NK-92 treated with Interleukin-12 subunit alpha and Interleukin-12 subunit beta, amount 100 ng/mL, for 24 hours (cell line): ENCODE measurements around the gene SMCO2.

Source experiments
- DNase-seq: peaks from one replicate; lab custom pipeline; 2025; lab: John Stamatoyannopoulos, UW

SMCO2 gene

DNA sequence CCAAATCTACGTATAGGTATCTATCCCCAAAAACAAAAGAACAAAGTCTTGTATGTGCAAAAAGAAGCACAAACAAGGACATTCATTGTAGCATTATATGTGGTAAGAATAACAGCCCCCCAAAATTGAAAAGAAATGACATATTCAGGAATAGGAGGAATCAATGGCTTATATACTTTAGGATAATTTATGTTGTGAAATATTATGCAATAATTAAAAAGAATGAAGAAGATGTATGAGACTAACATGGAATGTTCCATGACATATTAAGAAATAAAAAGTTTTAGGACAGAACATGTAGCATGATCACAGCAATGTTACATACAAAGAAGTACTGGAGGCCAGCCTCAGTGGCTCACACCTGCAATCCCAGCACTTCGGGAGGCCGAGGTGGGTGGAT, 9.1 kb downstream of the SMCO2 start:
- no peak for DNase-seq

DNA sequence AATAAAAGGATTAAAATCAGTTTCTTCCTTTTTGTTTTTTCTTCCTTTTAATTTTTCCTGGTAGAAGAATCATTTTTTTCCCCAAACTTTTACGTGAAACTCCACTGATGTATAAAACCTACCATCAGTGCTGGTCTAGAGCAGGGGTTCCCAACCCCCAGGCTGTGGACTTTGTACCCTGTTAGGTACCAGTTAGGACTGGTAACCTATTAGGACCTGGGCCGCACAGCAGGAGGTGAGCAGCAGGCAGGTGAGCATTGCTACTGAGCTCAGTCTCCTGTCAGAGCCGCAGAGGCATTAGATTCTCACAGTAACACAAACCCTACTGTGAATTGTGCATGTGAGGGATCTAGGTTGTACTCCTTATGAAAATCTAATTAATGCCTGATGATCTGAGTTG, 10.1 kb downstream of the SMCO2 start:
- no peak for DNase-seq

DNA sequence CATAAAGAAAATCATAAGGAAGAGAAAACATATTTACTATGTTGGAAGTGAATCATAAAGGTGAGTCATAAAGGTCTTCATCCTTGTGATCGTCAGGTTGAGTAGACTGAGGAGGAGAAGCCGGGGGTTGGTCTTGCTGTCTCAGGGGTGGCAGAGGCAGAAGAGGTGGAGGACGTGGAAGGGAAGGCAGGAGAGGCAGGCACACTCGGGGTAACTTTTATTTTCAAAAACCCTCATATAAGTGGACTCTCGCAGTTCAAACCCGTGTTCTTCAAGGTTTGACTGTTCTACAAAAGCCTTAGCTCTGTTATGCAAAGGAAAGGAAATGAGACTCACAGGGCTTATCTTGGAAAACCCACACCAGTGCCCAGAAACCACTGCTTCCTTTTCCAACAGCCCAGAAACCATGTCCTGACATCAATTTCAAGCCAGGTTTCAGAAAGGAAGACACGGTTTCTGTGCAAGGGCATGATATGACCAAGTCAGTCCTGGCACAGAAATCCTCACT, 14.0 kb downstream of the SMCO2 start:
- DNase-seq, result no peak

DNA sequence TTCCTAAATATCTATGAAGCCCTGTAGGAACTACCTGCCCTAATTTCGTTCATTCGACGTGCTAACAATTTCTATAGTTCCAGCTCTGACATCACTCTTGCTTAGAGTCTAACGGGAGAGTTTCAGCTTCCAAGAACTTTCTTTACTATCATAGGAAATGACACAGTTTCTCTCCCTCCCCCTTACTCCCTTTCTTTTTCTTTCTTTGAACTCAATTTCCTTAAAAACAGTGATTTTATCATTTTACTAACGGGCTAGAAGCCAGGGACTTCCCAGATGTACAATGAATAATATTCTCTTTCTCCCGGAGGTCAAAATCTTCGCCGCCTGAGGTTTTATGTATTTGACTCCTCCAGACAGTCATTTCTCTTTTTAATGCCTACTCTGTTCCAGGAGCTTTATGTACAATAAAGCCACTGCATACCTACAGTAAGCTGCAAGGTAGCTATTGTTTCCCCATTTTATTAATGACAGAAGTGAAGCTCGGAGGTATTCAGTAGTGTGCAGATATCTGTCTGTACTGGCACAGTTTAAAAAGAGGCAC, 15.7 kb downstream of the SMCO2 start:
- DNase-seq, result no peak

DNA sequence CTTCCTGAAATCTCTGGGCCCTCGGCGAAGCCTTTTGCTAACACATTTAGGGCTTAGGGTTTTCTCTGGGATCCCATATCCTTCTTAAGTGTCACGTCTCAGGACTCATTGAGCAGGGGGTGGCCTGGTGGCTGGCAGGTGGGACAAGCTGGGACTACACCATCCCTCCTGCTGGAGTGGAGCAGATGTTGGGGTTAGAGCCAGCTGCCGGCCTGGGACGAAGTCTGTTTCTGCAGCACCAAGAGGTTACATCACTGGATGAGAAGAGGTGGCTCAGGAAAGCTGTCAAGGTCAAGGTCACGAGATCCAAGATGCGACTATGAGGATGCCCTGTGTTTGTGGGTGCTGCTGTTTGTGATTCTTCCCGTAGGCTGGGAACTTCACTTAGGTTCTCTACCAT, 16.3 kb downstream of the SMCO2 start:
- no peak for DNase-seq

DNA sequence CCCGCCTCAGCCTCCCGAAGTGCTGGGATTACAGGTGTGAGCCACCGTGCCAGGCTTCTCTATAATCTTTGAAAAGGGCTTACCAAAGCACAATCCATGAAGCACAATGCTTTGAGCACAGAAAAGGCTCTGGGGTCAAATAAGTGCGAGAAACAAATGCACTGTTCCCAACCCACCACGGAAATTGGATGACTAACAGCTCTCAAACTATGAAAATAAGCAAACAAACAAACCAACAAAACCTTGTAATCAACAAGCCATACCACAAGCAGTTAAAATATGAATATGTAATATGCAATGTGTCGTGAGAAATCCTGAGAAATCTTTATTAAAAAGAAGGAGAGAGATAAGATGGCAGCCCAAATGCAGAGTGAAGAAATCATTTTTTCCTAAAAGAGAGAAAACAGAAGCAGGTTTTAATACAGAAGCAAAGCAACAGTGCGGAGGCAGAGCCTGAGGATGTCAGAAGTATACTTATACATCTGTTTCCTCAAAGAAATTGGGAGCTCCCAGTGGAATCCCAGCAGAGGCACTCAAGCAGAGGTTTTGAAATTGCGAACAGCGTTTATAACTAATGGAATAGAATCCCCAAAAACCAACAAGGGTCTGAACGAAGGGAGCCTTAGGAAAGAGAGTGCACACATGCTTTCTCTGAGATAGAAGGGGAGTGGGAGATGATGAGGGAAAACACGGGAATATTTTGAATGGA, 17.1 kb downstream of the SMCO2 start:
- DNase-seq, result no peak

DNA sequence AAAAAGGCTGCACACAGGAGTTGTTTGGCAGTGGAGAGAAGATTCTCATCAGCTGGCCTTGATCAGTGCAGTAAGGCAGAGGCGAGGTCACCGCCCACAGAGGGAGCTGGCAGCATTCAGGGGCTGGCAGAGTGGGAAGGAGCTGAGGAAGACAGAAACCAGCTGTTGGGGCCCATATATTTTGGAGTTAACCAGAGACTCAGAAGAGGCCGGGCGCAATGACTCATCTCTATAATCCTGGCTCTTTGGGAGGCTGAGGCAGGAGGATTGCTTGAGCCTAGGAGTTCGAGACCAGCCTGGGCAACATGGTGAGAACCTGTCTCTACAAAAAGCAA, 17.7 kb downstream of the SMCO2 start:
- DNase-seq, result no peak

DNA sequence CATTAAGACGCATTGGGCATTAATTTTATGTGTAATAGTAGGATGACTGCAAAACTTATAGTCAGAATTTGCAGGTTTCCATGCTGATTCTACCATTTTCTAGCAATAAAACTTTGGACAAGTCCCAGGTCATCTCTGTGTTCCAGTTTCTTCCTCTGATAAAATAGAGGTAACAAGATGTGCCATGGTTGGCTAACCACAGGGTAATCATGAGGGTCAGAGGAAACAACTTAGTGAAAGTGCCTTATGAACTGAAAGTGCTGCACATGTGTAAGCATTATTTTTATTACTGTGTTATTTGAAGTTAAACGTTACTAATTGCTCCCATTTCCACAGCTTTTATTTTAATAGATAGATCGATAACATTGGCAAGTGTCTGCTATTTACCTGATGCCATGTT, 21.1 kb downstream of the SMCO2 start:
- DNase-seq, result no peak

DNA sequence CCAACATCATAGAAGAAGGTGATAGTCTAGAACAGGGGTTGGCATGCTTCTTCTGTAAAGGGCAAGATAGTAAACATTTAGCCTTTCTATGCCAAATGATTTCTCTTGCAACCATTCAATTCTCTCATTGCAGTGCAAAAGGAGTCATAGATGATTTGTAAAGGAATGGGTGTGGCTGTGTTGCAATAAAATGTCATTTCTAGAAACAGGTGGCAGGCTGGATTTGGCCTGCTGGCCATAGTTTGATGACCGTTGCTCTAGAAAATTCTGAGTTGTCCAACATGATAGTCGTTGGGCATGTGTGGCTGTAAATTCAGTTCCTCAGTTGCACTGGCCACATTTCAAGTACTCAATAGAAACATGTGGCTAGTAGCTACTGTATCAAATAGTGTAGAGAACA, 21.7 kb downstream of the SMCO2 start:
- no peak for DNase-seq

DNA sequence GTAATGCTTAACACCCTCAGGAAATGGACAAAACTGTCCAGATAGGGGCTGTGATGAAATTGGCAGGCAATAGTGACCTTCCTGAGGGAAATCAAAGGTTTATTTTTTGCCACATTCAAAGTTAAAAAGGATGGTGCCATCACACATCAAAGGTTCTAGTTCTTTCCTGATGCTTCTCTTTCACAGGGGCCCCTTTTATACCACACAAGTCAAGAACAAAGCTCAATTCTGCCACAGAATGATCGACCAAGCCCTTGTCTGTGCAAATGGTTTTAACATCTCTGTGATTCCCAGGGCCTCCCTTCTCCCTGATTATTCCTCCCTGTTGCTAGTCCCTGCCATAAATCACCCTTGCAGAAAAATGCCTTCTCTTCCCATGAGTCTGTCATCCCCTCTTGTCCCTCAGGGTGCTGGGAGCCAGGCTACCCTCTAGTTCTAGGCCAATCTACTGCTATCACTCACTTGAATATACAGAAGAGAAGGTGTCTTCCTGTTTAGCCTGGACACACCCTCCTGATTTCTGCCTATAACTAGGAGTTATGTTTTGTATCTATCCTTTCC, 22.7 kb downstream of the SMCO2 start:
- DNase-seq, result no peak

DNA sequence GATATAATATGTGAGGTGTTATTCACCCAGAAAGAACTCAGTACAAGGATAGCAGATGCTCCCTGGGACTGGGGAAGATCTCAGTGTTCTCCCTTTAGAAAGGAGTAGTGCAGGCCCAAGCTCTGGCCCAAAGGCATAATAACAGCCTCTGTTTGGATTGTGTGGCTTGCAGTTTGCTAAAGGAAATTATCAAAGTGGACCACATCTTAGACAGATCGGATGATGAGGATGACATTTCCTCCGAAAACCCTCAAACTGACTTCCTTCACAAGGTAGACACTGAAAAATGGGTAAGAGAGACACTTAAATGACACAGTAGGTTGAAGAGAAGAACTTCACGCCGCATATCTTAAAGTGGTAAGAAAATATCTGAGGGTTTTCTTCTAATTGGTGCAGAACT, 26.1 kb downstream of the SMCO2 start:
- DNase-seq, result no peak

DNA sequence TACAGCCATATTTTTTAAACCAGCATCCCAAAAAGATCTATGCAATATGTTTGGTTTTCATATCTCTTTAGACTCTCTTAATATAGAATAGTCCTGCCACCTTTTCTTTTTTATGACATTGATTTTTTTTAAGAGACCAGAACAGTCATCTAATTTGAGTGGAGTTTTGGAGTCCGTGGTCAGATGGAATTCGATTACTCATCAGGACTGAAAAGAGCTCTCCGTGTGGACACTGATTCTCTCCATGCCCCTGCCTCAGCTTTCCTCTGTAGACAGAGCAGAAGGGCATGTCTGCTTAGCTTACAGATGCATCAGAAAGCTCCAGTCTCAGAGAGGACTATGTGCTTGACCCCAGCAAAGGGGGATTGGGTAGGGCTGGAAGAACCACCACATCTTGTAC, 27.8 kb downstream of the SMCO2 start:
- DNase-seq, result no peak

DNA sequence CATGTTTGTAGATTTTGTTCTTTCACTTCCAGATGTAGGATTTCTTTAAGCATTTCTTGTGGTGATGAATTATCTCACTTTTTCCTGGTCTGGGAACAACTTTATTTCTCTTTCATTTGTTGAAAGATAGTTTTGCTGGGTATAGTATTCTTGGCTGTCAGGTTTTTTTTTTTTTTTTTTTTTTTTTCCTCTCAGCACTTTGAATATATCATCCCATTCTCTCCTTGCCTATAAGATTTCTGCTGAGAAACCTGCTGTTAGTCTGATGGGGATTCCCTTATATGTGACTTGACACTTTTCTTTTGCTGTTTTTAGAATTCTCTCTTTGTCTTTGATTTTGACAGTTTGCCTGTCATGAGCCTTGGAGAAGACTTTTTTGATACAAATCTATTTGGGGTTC, 30.5 kb downstream of the SMCO2 start:
- no peak for DNase-seq

DNA sequence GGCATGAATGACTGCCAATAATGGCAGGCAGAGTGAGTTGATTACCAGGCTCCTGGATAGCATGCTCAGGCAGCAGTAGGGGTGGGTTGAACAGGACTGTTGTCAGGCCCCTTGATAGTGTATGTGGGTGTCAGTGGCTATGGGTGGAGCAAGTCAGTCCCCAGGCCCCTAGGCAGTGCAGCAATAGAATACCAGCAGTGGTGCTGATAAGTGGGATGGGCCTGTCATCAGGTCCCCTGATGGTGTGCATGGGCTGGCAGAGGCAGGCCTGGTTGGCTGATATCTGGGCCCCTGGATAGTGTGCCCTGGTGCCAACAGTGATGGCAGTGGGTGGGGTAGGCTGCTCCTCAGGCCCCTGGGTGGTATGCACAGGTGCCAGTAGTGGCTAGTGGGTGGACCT, 32.4 kb downstream of the SMCO2 start:
- no peak for DNase-seq

DNA sequence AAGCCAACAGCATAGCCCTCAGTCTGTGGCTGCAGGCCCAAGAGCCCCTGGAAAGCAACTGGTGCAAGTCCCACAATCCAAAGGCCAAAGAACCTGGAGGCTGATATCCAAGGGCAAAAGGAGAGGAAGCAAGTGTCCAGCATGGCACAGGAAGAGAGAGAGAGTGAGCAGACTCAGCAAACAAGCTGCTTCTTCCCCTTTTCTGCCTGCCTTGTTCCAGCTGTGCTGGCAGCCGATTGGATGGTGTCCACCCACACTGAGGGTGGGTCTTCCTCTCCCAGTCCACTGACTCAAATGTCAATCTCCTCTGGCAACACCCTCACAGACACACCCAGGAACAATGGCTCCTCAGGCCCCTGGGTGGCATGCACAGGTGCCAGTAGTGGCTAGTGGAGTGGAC, 33.5 kb downstream of the SMCO2 start:
- no peak for DNase-seq

DNA sequence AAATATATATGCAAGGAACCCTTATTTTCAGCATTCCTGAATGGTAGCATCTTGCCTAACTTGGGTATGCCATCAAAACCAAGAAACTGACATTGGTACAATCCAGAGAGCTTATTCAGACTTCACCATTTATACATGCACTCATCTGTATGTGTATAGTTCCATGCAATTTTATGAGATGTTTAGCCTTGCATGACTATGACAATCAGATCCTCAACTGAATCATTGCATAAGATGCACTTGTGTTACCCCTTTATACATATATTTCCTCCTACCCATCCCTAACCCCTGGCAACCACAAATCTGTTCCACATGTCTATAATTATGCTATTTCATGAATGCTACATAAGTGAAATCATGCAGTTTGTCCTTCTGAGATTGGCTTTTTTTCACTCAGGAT, 40.4 kb downstream of the SMCO2 start:
- no peak for DNase-seq

DNA sequence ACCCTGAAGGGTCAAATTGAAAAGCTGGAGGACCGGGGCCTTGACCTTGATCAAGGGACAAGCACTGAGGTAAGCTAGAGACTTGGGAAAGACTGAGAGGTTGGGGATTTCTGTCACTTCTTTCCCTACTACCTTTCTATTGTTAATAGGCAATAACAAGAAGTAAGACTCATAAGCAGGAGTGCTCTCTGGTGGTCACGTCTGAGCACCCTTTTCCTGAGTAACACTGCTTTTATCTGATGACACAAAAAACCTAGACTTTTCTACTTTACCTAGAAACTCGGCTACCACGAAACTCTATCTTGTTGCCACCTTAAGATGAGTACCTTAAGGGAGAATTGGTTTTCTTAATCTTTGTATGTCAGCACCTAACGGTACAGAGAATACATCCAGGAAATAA, 41.9 kb downstream of the SMCO2 start:
- no peak for DNase-seq

DNA sequence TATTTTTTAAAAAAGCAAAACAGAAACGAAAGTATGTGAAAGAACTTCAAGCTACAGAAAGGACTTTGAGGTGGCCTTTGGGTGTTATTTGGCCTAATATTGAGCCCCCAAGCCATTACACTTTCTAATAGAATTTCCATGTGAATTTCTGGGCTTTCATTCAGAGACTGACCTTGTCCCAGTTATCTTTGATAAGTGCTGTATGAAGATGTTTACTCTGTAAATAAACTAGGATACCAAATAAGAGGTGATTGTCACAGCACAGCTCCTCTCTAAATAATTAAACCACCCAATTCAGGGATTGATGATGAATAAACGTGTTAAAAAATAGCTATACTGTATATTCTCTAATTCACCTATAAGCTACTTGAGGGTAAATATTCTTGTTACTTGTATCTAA, 44.7 kb downstream of the SMCO2 start:
- no peak for DNase-seq

DNA sequence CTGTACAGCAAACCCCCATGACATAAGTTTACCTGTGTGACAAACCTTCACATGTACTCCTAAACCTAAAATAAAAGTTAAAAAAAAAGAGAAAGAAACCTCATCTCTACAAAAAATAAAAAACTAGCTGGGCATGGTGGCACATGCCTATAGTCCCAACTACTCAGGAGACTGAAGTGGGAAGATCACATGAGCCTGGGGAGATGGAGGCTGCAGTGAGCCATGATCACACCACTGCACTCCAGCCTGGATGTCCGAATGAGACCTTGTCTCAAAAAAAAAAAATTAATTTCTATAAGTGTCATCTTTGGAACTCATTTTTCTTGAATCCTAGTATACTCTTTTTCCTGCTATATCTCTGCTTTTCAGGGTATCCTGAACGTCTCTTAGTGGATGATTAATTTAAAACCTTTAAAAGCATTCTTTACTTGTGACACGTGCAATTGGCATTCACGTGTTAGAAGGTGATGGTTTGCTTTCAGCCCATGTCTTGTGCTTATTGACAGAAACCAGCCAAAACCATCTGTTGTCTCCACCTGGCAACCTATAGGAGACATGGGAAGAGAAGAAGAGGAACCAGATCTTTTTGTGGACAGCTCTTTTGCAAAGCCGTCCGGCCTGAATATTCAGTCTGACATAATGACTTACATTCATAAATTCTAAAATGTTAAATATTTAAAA, 46.9 kb downstream of the SMCO2 start:
- no peak for DNase-seq

DNA sequence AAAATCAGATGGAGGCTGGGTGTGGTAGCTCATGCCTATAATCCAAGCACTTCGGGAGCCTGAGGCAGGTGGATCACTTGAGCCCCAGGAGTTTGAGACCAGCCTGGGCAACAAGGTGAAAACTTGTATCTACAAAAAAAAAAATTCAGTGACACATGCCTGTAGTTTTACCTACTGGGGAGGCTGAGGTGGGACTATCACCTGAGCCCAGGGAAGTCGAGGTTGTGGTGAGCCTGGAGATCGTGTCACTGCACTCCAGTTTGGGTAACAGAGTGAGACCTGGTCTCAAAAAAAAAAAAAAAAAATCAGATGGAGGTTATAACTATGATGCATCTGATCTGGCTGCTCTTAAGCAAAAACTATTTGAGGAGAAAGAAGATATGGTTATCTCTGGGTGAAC, 50.9 kb downstream of the SMCO2 start:
- no peak for DNase-seq

DNA sequence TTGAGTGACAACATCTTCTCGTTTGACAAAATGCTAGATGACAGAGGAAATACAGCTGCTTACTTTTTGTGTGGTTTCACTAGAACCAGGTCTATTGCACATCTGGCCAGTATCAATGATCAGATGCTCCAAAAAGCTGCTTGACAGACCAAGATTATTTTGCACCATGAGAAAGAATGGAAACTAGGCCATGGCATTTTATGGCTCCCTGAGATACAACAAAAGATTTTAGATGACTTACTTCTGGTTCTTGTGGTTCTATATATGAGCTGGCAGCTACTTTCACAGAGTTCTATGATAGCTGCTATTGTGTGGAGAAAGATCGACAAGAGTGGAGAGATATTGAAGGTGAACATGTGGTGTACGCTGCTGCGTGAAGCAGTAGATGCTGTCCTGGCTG, 51.6 kb downstream of the SMCO2 start:
- no peak for DNase-seq

DNA sequence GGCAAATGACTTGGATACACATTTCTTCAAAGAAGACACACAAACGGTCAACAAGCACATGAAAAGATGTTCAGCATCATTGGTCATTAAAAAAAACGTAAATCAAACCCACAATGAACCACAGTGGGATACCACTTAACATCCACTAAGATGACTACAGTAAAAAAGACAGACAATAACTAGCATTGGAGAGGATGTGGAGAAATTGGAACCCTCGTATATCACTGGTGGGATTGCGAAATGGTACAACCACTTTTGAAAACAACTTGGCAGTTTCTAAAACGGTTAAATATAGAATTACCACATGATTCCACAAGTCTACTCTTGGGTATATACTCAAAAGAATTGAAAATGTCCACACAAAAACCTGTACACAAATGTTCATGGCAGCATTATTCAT, 52.2 kb downstream of the SMCO2 start:
- DNase-seq, result no peak

DNA sequence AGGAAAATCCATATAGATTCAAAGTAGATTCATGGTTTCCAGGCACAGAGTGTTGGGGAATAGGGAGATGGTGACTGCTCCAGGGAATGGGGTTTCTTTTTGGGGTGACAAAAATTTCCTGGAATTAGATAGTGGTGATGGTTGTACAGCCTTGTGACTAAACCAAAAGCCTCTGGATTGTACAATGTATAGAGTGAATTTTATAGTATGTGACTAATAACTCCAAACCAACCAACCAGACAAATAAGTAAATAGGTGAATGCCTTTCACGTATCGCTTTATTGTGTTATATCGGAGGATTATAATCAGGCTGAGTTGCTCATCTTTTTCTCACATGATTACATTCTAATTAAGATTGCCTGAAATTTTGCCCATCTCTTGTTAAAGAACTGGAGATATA, 52.8 kb downstream of the SMCO2 start:
- DNase-seq, result no peak

DNA sequence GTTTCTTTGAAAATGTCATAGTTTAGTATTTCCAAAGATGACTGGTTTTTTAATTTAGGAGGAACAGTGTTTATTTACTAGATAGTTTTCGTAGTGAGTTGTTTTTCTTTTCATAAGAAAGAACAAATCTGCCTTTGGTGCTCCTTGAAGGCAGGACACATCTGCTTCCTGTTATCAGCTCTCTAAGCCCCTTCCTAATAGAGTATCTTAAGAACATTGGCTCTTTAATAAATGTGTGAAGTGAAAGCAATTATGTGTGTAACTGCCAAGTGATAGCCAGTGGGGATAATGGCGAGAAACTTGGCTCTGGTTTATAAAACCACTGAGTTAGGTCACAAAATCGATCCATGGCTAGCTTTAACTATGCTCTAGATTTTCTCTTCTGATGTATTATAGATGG, 54.0 kb downstream of the SMCO2 start:
- no peak for DNase-seq
